Measurements from ENCODE around the gene LARP4. TPM values are rescaled to one million over a fixed set of nuclear protein-coding genes. Genes with fewer than 3 reads are reported as not detected.

The LARP4 gene
- total RNA-seq, result 38.7 and 42.6 TPM in 2 replicates

DNA sequence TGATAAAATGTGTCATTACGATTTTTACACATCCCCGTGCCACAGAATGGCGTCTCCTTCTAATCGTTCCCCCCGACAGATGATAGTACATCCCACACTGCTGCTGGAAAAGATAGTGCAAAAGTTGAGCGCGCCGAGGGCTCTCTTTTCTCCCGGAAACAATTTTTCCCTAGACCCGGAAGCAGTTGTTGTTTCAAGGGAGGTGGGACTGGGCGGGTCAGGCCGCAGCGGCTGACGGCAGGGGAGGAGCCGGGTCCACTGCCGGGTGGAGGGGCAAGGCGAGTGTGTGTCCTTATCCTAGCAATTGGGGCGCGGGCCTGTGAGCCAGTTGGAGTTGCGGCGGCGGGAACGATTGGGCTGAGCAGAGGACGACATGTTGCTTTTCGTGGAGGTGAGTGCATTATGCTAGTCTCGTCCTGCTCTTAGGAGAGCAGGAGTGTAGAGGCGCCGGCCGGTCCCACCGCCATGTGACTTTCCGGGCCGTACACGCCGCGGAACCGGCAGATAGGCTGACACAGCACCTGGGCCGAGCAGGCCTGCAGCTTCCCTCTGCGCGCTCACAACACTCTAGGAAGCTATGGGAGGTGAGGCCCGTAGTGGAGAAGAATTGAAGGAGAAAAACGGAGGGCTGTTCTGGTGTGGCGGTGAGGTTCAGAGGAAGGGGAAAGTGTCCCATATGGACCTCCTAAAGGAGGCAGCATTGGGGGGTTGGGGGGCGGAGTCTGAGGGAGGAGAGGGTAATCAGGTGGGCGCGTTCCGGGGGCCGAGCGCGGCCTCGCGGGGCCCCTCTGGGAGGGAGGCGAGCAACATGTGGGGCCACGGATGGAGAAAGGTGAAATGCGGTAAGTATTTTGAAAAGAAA lies at the start of gene LARP4:
TSS of gene LARP4 (plus strand) at position 248 of the 862 bp plus-strand sequence. CDS start at position 374, 126 bp downstream.

DNA sequence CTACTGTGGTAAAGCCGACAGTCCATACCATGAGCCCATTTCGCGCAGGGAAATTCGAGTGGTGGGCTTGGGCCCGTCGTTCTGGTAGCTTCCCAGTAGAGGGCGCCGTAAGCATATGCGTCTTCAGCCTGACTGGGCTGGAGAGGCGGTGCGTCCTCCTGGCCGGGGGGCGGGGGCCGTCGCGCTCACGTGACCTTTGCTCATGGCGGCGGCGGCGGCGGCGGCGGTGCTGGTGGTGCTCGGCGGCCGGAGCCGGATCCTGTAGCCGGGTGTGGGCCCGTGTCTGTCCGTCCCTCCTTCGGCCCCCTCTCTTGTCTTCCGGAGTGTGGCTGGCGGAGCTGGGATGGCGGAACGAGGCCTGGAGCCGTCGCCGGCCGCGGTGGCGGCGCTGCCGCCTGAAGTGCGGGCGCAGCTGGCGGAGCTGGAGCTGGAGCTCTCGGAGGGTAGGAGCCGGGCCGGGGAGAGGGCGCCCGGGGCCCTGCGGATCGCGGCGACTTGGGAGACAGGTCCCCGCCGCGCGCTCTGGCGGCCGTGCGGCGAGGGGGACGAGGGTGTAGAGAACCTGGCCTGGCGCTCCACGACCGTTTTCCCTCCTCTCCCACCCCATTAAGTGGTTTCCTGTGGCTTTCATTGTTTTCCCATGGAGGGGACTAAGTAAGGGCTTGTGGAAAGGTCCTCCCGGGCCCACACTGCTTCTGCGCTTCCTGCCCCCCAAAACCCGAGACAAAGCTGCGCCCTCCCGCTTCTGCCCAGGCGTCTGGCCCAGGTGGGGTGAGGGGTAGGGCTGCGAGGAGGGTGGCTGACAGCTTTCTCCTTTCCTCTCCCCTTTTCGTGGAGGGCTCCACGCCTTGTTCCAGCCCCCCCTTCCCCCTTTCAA lies 104.4 kb downstream of the LARP4 start, which contains the start of gene DIP2B:
TSS of gene DIP2B (plus strand) at position 188 of the 877 bp plus-strand sequence. CDS start at position 344, 156 bp downstream.

Other genes with a start within 250 kb of the LARP4 start
- 28.4 and 35.5 TPM in 2 replicates for gene CERS5, start 233.5 kb upstream of the LARP4 start, total RNA-seq
- gene LIMA1, start 117.4 kb upstream of the LARP4 start, total RNA-seq, result 89.0 and 96.9 TPM in 2 replicates
- gene FAM186A, start 4.3 kb upstream of the LARP4 start, total RNA-seq, result under 0.01 TPM in 1 of 2 replicates, not detected in the other
- gene DIP2B, start 104.1 kb downstream of the LARP4 start, total RNA-seq, result 33.5 and 37.5 TPM in 2 replicates

Measured in uterine smooth muscle cell (primary cell).